ENCODE data around the gene NKX2-1. TPM values are rescaled to one million over a fixed set of nuclear protein-coding genes. Genes with fewer than 3 reads are reported as not detected.
"Not testable (repeated sequence)": the region's sequence is repeated elsewhere in the genome, so short reads cannot be mapped to it uniquely, and the experiment has no call there.

Gene NKX2-1
- total and polyA plus RNA-seq, 5 donors: 0.25 TPM; not detected in 4

DNA sequence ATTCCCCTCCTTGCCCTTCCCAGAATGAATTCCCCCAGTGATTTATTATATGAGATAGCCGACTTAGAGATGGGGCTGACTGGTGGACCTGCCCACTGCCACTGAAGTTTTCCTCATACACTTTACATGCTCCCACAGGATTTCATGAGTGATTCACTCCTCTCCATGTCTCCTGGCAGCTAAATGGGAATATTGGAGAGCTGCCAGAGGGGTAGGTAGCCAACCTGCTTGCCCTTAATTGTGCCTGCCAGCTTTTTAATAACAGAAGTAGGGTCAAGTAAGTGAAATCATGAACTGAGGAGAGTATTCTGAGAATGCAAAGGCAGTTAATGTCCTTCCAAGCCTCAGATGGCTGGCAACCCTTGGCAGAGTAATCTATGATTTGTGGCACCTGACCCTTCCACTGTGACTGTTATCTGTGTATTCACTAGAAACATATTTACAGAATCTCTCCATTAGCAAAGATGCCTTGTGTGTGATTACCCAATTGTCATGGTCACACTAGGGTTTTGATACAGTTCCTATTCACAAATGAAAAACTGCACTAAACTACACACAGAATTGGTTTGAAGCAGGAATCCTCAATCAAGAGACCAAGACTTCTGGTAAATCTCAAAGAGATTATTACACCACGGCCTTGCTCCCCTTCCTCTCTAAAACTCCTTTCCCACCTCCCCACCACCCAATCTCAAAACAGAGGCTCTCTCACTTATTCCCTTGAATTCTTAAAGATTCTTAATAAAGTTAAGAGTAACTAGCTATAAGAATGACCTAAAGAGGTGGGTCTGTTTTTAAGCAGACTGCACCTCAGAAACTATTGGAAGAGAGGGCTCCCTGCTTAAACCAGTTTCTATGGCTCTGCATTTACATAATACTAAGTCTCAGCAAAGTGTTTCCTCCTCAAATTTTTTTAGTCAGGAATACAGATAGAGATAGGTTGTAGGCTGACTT, 17.2 kb downstream of the NKX2-1 start:
- Histone ChIP-seq H3K27me3 (ENCODE audit: control insufficient read depth, insufficient read depth) (no peaks in the 10 kb centered on the region), H3K4me1 (ENCODE audit: control insufficient read depth, insufficient read depth, low read length) (peaks cover 3% of the 10 kb centered on the region), H3K4me3 (ENCODE audit: low read length) (no peak overlapping the region), H3K9me3 (ENCODE audit: control insufficient read depth, low read length) (no peaks in the 10 kb centered on the region), H3K27ac (ENCODE audit: low read length) (no peak overlapping the region)
- 8% methylated on average over 2 of the region's 2 CpGs for WGBS
- DNase-seq (no peak), ATAC-seq (no peak)
- intact Hi-C loops (cut with DNase I): no loop called here

DNA sequence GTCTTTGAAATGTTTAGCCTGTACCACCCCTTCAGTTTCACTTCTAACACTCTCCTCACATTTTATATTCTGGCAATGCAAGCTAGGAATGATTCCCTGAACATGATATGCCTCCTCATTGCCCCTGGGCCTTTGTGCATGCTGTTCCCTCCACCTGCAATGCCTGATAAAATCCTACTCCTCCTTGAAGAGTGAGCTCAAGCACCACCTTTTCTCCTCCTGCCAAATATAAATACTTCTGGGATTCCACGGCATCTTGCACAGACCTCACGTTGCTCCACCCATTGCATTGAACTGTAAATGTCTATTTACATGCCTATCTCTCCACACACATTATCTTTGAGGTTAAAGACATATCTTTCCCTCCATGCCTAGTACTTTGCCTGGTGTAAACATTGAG, 21.1 kb downstream of the NKX2-1 start:
- ATAC-seq: no peak
- DNase-seq: no peak
- intact Hi-C loops (cut with DNase I): no loop called here
- H3K27ac ChIP-seq (ENCODE audit: low read length): no peak overlapping the region
- no peak overlapping the region for H3K4me3 ChIP-seq (ENCODE audit: low read length)
- peaks cover 4% of the 10 kb centered on the region for H3K27me3 ChIP-seq (ENCODE audit: control insufficient read depth, insufficient read depth)
- no peaks in the 10 kb centered on the region for H3K4me1 ChIP-seq (ENCODE audit: control insufficient read depth, insufficient read depth, low read length)
- no peaks in the 10 kb centered on the region for H3K9me3 ChIP-seq (ENCODE audit: control insufficient read depth, low read length)
- WGBS: 4% methylated on average over 2 of the region's 2 CpGs

DNA sequence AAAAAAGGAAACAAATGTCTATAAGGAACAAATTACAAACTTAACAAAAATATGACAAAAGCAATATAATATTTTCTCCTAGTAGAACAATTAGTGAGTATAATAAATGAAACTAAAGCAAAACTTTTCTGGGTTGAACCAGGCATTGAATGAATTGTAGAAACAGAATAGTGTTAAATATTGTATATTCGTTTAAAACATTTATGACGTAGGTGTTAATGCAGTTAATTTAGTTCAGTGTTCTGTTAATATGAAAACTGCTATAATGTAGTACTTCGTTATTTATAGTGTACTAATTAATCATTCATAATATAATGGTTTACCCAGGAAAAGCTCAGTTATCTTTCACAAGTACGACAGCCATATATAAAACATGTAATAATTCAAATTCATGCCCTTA, 23.7 kb downstream of the NKX2-1 start:
- H3K27ac ChIP-seq (ENCODE audit: low read length): no peak overlapping the region
- peaks cover 8% of the 10 kb centered on the region for H3K27me3 ChIP-seq (ENCODE audit: control insufficient read depth, insufficient read depth)
- no peak overlapping the region for H3K4me3 ChIP-seq (ENCODE audit: low read length)
- 48% methylated on average over 4 of the region's 4 CpGs for WGBS
- ATAC-seq (no peak), DNase-seq (no peak)
- H3K9me3 ChIP-seq (ENCODE audit: control insufficient read depth, low read length): no peaks in the 10 kb centered on the region
- intact Hi-C loops (cut with DNase I): no loop called here
- H3K4me1 ChIP-seq (ENCODE audit: control insufficient read depth, insufficient read depth, low read length): no peaks in the 10 kb centered on the region

DNA sequence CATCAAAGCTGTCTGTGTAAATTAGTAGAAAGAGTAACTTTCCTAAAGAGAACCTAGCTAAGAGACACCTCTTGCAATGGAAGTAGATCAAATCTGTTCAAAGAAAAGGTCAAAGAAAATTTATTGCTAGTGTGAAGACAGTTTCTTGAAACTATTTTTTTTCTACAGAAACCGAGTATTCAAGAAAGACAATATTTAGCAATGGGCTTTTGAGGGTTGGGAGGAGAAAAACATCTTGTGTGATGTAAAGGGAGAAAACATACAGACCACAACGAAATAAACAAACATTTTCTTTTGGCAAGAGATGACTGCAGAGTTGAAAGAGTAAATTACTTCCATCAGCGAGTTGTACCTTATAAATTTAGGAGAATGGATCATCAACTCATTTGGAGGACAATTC, 24.4 kb downstream of the NKX2-1 start:
- Histone ChIP-seq H3K4me3 (ENCODE audit: low read length) (no peak overlapping the region), H3K4me1 (ENCODE audit: control insufficient read depth, insufficient read depth, low read length) (no peaks in the 10 kb centered on the region), H3K9me3 (ENCODE audit: control insufficient read depth, low read length) (no peaks in the 10 kb centered on the region), H3K27ac (ENCODE audit: low read length) (no peak overlapping the region), H3K27me3 (ENCODE audit: control insufficient read depth, insufficient read depth) (peaks cover 8% of the 10 kb centered on the region)
- DNase-seq (no peak), ATAC-seq (no peak)
- intact Hi-C loops (cut with DNase I): no loop called here
- 2% methylated on average over 3 of the region's 3 CpGs for WGBS

DNA sequence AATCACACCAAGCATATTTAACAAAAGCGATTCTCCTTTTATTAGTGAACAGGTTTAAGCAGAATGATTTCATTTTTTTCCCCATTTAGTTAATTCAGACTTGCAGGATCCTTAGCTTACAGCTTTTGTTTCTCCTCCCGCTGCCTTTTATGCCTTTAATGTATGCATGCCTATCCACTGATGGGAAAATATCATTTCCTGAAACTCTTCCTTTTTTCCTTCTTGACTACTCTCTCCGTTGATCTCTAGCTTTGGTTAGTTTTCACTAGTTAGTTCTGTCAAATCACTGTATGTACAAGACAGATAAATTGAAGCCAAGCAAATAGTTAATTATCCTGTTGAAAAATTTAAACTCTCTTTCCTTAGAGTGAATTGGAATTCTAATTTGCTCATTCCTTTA, 26.3 kb downstream of the NKX2-1 start:
- Histone ChIP-seq H3K27me3 (ENCODE audit: control insufficient read depth, insufficient read depth) (peaks cover 11% of the 10 kb centered on the region), H3K27ac (ENCODE audit: low read length) (no peak overlapping the region), H3K9me3 (ENCODE audit: control insufficient read depth, low read length) (no peaks in the 10 kb centered on the region), H3K4me1 (ENCODE audit: control insufficient read depth, insufficient read depth, low read length) (no peaks in the 10 kb centered on the region), H3K4me3 (ENCODE audit: low read length) (no peak overlapping the region)
- WGBS: 17% methylated on average over 3 of the region's 3 CpGs
- ATAC-seq (no peak), DNase-seq (no peak)
- intact Hi-C loops (cut with DNase I): no loop called here

DNA sequence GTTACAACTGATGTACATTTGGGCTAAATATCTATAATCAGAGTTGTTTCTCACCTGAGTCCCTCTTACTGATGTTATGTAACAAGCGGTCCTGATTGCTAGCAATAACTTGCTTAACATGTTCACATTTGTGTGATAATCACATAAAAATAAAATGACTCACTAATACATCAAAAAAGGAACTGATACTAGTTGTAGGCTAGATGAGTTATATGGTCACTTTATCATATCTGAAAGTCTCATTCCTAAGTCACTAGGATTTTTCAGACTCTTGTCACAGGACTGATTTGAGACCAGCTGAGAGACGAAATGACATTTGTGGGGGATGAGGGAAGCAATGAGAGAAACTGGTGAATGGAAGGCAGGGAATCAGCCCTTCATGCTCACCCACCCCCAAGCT, 34.3 kb downstream of the NKX2-1 start:
- Histone ChIP-seq H3K9me3 (ENCODE audit: control insufficient read depth, low read length) (no peaks in the 10 kb centered on the region), H3K27me3 (ENCODE audit: control insufficient read depth, insufficient read depth) (peaks cover 2% of the 10 kb centered on the region), H3K4me3 (ENCODE audit: low read length) (no peak overlapping the region), H3K4me1 (ENCODE audit: control insufficient read depth, insufficient read depth, low read length) (no peaks in the 10 kb centered on the region), H3K27ac (ENCODE audit: low read length) (no peak overlapping the region)
- intact Hi-C loops (cut with DNase I): no loop called here
- no peak for ATAC-seq
- DNase-seq: no peak
- 63% methylated on average over 2 of the region's 2 CpGs for WGBS

DNA sequence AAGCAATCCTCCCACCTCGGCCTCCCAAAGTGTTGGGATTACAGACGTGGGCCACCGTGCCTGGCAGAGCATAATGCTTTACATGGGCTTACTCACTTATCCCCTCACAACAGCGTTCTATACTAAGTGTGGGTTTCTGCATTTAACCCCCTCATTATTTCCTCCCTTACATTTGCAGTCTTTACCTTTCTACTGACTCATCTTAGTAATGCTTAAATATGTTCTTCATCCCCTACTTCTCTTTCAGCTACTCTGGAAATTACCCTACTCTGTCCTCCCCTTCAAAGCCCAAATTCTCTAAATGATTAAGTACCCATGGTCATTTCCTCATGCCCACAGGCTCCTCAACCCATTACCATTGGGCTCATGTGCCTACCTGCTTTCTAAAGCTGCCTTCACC, 40.7 kb downstream of the NKX2-1 start:
- 81% methylated on average over 4 of the region's 4 CpGs for WGBS
- no peak for ATAC-seq
- no peaks in the 10 kb centered on the region for H3K27me3 ChIP-seq (ENCODE audit: control insufficient read depth, insufficient read depth)

DNA sequence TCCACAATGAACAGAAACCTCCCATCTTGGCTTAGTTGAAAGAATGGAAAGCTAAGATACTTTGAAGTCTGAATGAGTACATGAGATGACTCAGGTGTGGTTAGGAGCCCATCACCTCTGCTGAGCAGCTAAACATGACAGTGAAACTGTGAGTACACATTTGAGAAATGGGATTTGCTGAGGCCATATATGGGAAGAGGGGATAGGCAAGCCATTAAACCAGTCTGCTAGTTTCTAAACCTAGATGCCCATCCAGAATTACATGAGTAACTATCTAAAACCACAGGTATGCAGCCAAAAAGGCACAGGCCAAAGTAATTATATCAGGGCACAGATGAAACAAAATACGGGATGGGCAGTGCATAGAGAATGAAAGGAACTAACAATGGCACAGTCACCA, 41.2 kb downstream of the NKX2-1 start:
- no peak for ATAC-seq
- no peak for DNase-seq
- Histone ChIP-seq H3K27ac (ENCODE audit: low read length) (no peak overlapping the region), H3K4me1 (ENCODE audit: control insufficient read depth, insufficient read depth, low read length) (no peaks in the 10 kb centered on the region), H3K27me3 (ENCODE audit: control insufficient read depth, insufficient read depth) (no peaks in the 10 kb centered on the region), H3K9me3 (ENCODE audit: control insufficient read depth, low read length) (no peaks in the 10 kb centered on the region), H3K4me3 (ENCODE audit: low read length) (no peak overlapping the region)
- intact Hi-C loops (cut with DNase I): no loop called here
- WGBS: 0% methylated on average over 1 of the region's 1 CpG

More for the DNA sequence above, 40.7 kb downstream of the NKX2-1 start:
- no peak for DNase-seq
- no peak overlapping the region for H3K4me3 ChIP-seq (ENCODE audit: low read length)
- intact Hi-C loops (cut with DNase I): no loop called here
- no peaks in the 10 kb centered on the region for H3K4me1 ChIP-seq (ENCODE audit: control insufficient read depth, insufficient read depth, low read length)
- no peaks in the 10 kb centered on the region for H3K9me3 ChIP-seq (ENCODE audit: control insufficient read depth, low read length)
- H3K27ac ChIP-seq (ENCODE audit: low read length): no peak overlapping the region

DNA sequence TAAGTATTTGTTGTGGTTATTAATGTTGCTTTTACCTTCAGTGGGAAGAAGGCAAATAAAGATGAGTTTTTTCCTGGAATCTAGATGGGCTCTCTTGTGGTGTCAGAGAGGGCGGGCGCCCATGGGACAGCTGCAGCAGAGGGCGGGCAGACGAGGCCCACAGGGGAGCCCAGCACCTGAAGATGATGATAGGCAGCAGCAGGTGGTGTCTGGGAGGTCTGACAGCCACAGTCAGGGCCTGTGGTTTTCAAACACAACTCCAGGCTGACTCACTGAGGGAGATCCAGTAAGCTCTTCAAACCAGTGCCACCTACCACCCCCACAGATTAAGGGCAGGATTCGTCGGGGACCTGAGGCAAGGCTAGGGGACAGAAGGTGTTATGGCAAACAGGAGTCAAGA, 42.8 kb downstream of the NKX2-1 start:
- intact Hi-C loops (cut with DNase I): no loop called here
- DNase-seq: no peak
- 55% methylated on average over 6 of the region's 6 CpGs for WGBS

DNA sequence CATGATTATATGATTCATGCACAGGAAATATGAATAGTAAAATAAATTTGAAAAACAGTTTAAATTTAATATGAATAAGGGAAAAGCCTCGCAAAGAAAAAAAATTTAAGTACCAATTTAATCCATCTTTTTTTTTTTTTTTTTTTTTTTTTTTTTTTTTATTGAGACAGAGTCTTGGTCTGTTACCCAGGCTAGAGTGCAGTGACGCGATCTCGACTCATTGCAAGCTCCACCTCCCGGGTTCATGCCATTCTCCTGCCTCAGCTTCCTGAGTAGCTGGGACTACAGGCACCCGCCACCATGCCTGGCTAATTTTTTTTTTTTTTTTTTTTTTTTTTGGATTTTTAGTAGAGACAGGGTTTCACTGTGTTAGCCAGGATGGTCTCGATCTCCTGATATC, 44.0 kb downstream of the NKX2-1 start:
- 88% methylated on average over 7 of the region's 7 CpGs for WGBS
- ATAC-seq; H3K27ac ChIP-seq (ENCODE audit: low read length); H3K4me1 ChIP-seq (ENCODE audit: control insufficient read depth, insufficient read depth, low read length); H3K9me3 ChIP-seq (ENCODE audit: control insufficient read depth, low read length); H3K4me3 ChIP-seq (ENCODE audit: low read length); DNase-seq; intact Hi-C loops (cut with DNase I); H3K27me3 ChIP-seq (ENCODE audit: control insufficient read depth, insufficient read depth): not testable (repeated sequence)

More for the DNA sequence above, 42.8 kb downstream of the NKX2-1 start:
- no peaks in the 10 kb centered on the region for H3K4me1 ChIP-seq (ENCODE audit: control insufficient read depth, insufficient read depth, low read length)
- H3K27ac ChIP-seq (ENCODE audit: low read length): no peak overlapping the region
- no peak for ATAC-seq
- H3K27me3 ChIP-seq (ENCODE audit: control insufficient read depth, insufficient read depth): no peaks in the 10 kb centered on the region
- no peaks in the 10 kb centered on the region for H3K9me3 ChIP-seq (ENCODE audit: control insufficient read depth, low read length)
- H3K4me3 ChIP-seq (ENCODE audit: low read length): no peak overlapping the region

DNA sequence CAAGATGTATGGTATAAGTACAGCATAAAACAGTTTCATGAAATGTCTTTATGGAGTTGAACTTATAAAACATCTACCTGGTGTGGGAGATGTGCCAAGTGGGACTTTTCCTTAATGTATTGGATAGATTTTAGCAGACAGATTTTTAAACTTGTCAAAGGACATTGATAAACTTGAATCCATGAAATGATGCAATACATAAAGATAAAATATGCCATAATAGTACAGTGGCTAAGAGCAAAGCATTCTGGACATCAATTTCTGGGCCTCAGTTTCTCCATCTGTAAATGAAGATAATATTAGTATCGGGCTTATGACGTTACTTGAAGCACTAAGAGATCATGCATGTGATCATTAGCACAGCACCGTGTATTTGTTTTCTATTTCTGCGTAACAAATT, 45.4 kb downstream of the NKX2-1 start:
- H3K4me3 ChIP-seq (ENCODE audit: low read length): no peak overlapping the region
- 62% methylated on average over 4 of the region's 4 CpGs for WGBS
- DNase-seq (no peak), ATAC-seq (no peak)
- no peaks in the 10 kb centered on the region for H3K27me3 ChIP-seq (ENCODE audit: control insufficient read depth, insufficient read depth)
- H3K9me3 ChIP-seq (ENCODE audit: control insufficient read depth, low read length): no peaks in the 10 kb centered on the region
- intact Hi-C loops (cut with DNase I): no loop called here
- H3K27ac ChIP-seq (ENCODE audit: low read length): no peak overlapping the region
- H3K4me1 ChIP-seq (ENCODE audit: control insufficient read depth, insufficient read depth, low read length): no peaks in the 10 kb centered on the region

Measured in right cardiac atrium (tissue), 5 donors.